ENCODE results near the gene CFAP221.

The CFAP221 gene

DNA sequence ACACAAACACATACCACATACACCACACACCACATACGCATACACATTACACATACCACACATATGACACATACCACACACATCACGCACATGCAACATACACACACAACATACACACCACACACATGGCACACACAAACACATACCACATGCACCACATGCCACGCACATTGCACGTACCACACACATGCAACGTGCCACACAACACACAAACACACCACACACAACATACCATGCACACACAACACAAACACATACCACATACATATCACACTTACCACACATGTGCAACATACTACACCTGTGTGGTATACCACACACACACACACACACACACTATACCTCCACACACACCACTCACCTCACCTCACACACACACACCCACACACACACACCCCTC, 149.7 kb downstream of the CFAP221 start:
- H3K4me3 ChIP-seq (ENCODE audit: low read depth, low read length) = no peak overlapping the region
- no peak for DNase-seq (ENCODE audit: low read depth)
- TF ChIP-seq, protein P1, sequence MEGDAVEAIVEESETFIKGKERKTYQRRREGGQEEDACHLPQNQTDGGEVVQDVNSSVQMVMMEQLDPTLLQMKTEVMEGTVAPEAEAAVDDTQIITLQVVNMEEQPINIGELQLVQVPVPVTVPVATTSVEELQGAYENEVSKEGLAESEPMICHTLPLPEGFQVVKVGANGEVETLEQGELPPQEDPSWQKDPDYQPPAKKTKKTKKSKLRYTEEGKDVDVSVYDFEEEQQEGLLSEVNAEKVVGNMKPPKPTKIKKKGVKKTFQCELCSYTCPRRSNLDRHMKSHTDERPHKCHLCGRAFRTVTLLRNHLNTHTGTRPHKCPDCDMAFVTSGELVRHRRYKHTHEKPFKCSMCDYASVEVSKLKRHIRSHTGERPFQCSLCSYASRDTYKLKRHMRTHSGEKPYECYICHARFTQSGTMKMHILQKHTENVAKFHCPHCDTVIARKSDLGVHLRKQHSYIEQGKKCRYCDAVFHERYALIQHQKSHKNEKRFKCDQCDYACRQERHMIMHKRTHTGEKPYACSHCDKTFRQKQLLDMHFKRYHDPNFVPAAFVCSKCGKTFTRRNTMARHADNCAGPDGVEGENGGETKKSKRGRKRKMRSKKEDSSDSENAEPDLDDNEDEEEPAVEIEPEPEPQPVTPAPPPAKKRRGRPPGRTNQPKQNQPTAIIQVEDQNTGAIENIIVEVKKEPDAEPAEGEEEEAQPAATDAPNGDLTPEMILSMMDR (IDR thresholded peaks at IDR 0.05; ENCODE audit: low read depth, low read length, missing control alignments) = no peak
- in situ Hi-C loops (cut with HindIII; ENCODE audit: low sequenced_read_pairs) = no loop called here

- DNase-seq (ENCODE audit: low read depth) = no peak
- H3K4me3 ChIP-seq (ENCODE audit: low read depth, low read length) = no peak overlapping the region
- in situ Hi-C loops (cut with HindIII; ENCODE audit: low sequenced_read_pairs) = no loop called here
- TF ChIP-seq, protein P1 (IDR thresholded peaks at IDR 0.05; ENCODE audit: low read depth, low read length, missing control alignments) = no peak
Measured at GRCh38 chr2:119694470-119694844, 150.2 kb downstream of the CFAP221 start.

- TF ChIP-seq, protein P1 (IDR thresholded peaks at IDR 0.05; ENCODE audit: low read depth, low read length, missing control alignments) = no peak
- in situ Hi-C loops (cut with HindIII; ENCODE audit: low sequenced_read_pairs) = no loop called here
- peak overlapping the region; percentile 2 for H3K4me3 ChIP-seq (ENCODE audit: low read depth, low read length)
- peak; percentile 69 for DNase-seq (ENCODE audit: low read depth)
Measured at GRCh38 chr2:119694845-119695521, 150.7 kb downstream of the CFAP221 start.

- in situ Hi-C loops (cut with HindIII; ENCODE audit: low sequenced_read_pairs) = no loop called here
- no peak for DNase-seq (ENCODE audit: low read depth)
- no peak overlapping the region for H3K4me3 ChIP-seq (ENCODE audit: low read depth, low read length)
- TF ChIP-seq, protein P1 (IDR thresholded peaks at IDR 0.05; ENCODE audit: low read depth, low read length, missing control alignments) = no peak
Measured at GRCh38 chr2:119696005-119696404, 151.8 kb downstream of the CFAP221 start.

DNA sequence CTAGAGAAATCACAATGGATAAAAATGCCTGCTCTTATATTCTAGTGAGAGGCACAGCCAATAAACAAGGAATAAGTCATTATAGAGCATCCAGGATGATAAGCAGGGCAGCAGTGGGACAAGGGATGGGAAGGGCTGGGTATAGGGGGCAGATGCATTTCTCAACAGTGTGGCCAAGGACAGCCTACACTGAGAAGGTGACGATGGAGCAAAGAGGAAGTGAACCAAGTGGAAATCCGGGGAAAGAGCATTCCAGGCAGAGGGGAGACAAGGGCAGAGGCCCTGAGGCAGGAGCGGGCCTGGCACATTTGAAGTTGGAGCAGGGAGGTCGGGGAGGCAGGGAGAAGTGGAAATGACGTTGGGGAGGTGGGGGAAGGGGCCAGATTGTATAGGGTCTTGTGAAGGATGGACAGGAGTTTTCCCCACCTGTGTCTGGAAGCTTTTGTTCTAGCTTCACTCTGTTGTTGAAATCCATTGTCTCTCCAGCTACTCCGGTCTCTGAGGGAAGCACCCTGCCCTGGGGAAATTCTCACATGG, 152.3 kb downstream of the CFAP221 start:
- no peak overlapping the region for H3K4me3 ChIP-seq (ENCODE audit: low read depth, low read length)
- DNase-seq (ENCODE audit: low read depth) = no peak
- TF ChIP-seq, protein P1 (IDR thresholded peaks at IDR 0.05; ENCODE audit: low read depth, low read length, missing control alignments) = no peak
- in situ Hi-C loops (cut with HindIII; ENCODE audit: low sequenced_read_pairs) = no loop called here

GRCh38 chr2:119697290-119698020, 153.2 kb downstream of the CFAP221 start:
- TF ChIP-seq, protein P1 (IDR thresholded peaks at IDR 0.05; ENCODE audit: low read depth, low read length, missing control alignments) = no peak
- in situ Hi-C loops (cut with HindIII; ENCODE audit: low sequenced_read_pairs) = no loop called here
- no peak for DNase-seq (ENCODE audit: low read depth)

More at GRCh38 chr2:119697290-119698020, 153.2 kb downstream of the CFAP221 start:
- no peak overlapping the region for H3K4me3 ChIP-seq (ENCODE audit: low read depth, low read length)
